GM21447 (cell line): ENCODE results near the gene NTRK3.

Experiments used
- ATAC-seq: cut with Tn5 transposase; IDR thresholded peaks from one replicate; pipeline ENCODE4 v1.9.1; 2021; ENCODE audit not compliant: unreplicated experiment

NTRK3 gene

DNA sequence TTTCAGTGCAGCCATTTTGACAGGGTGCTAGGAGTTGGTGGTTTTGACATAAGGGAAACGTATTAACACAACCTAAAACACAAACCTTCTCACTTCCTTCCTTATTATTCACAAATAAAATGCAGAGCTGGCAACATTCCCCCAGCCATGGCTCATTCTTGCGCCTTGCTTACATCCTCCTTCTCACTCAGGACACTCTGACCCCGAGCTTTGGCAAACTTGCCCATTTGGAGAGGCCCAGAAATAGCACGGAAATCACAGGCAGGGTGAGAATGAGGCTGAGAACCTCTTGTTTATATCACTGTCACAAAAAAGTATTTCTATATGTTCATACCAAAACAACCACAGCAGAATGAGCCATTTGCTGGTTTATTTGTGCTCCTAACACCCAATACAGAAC, 244.3 kb downstream of the NTRK3 start:
- no peak for ATAC-seq

DNA sequence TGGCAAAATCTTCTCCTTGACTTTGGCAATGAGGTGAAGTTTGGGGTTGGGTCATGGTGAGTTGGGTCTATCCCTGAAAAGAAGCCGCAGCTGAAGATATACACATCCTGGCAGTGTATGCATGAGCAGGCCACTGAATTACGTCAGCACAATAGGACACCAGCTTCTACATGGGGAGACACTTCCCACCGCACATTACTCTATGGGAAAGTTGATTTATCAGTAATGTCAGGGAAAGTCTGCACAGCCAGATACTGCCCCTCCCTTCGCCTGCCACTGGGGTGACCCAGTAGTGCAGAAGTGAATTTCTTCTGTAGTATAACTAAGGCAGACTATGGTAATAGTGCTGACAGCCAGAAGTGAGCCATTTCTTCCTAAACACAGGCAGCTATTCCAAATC, 245.0 kb downstream of the NTRK3 start:
- no peak for ATAC-seq

DNA sequence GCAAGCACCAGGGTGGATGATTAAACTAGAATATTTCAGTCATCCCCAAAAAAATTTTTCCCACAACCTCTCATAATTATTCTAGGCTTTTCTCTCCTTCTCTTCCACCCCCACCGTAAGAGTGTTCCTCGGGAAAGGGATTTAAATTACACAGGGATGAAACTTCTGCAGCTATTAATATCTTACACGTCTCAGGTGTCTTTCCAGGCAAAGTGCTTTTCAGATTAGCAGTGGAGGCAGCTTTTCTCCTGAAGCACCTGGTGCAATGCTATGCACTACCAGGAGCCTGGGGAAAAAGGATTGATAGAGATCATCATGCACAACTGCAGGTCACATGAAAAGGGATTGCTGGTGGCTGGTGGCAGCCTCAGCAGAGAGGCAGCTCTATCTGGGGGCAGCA, 250.4 kb downstream of the NTRK3 start:
- ATAC-seq: no peak

GRCh38 chr15:88004399-88004798, 252.1 kb downstream of the NTRK3 start:
- ATAC-seq: no peak

DNA sequence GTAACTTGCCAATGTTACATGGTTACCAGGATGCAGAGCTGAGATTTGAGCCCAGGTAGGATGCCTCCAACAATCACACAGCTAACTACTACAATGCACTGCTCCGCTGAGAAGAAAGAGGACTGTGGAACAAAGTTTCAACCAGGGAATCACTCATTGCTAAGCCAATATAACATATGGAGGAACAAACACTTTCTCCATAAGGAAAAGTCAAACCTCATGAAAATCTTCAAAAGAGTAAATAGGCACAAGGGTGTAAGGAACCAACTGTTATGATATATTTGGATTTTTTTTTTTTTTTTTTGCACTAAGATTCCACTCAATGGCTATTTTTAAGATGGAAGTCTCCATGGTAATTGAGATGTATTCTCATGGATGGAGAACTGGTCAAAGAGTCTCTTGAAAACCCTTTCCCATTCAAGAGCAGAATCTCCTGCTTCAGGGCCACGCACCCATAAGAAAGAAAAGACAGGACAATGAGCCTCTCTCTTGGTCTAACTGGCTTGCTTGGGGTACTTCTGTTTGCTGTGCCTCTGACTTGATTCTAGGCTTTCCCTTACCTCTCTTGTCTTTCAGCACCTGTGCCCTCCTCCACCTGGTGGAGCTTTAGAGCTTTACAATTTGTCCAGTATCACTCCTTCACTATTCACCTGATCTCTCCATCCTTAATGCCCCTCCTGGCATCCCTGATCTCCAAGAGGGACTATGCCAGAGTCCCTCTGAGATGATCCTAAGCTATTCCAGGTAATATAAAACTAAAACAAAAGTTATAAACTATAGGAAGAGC, 252.8 kb downstream of the NTRK3 start:
- no peak for ATAC-seq

- ATAC-seq: no peak
These were observed 253.8 kb downstream of the NTRK3 start for GRCh38 chr15:88002706-88003105.

GRCh38 chr15:87998630-87999029, 257.9 kb downstream of the NTRK3 start:
- ATAC-seq: no peak

GRCh38 chr15:87986776-87987175, 269.8 kb downstream of the NTRK3 start:
- ATAC-seq: no peak

GRCh38 chr15:87985451-87985850, 271.1 kb downstream of the NTRK3 start:
- ATAC-seq: no peak

DNA sequence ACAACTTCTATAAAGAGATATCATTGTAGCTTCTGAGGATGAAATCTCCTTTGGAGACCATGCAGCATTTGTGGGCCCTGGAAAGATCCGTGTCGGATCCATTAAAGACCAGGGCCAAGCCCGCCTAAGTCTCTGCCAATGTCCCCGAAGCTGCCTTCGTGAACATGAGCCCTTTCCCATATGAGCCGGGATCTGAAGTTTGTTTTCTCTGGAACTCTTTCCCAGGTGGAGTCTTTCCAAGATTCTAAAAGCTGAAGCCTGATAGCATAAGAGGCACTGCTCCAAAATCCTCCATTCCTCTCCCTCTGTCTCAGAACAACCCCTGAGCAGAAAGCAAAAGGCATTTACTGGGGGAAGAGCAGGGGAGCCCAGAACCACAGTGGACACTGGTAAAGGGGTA, 274.6 kb downstream of the NTRK3 start:
- ATAC-seq: no peak

DNA sequence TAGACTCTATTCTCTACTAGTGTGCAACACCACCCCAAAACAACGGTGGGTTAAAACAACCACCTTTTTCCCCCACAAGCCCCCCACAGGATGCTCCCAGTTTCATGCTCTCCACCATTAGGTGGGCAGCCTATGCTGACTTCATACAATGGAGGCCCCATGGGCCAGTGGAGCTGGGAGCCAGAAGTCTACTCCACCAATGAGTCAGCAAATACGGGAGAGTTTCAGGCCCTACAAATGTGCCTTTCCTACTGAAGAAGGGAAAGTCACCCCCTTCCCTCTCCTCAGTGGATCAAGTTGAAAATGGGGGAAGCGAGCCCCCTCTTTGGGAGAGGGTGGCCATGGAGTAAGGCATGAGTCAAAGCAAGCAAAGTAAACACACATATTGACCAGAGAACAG, 278.6 kb downstream of the NTRK3 start:
- ATAC-seq: no peak

DNA sequence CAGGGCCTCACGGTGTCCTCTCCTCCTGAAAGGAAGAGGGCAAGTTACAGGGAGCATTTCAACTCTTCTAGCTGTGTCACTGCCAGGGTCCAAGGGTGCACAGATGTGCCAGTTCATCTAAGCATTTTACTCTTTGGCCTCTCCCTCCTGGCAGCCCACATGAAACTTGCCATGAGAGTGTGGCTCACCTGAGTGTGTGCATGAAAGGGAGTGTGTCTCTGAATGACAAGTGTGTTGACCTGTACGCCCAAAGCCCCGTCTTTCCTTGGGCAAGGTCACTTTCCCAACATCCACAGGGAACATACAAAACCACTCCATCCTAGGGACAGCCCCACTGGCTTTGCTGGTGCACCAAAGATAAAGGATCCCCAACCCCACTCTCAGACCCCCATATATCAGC, 280.0 kb downstream of the NTRK3 start:
- ATAC-seq: no peak

DNA sequence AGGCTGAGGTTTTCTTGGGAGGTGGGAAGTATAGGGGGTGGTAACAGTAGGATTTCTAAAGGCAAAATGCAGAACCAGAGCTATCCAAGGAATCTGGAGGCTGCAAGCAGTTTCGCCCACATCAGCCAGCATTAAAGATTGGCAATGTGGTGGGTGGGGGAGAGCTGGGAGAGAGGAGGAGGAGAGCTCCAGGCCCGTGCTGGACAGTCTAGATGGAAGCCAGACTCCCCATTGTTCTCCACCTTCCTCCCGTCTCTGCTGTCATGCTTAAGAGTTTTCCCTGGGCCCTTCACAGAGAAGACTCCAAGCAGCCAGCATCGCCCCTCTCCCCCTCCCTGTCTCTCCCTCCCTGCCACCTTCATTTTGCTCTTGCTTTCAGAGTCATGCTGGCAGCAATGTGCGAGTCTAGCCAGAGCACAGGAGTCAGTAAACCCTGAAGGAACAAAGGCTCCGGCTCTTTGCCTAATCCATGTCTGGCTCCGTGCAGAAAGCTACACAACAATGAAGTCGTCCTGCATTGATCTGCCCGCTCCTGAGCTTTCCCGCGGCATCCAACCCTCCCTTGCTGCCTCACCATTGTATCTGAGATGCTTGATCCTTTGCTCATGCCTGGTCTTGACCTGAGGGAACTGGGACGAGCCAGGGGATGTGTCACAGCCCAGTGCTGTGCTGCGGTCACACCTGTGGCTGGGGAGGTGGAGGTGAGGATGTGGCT, 282.9 kb downstream of the NTRK3 start:
- ATAC-seq: no peak

DNA sequence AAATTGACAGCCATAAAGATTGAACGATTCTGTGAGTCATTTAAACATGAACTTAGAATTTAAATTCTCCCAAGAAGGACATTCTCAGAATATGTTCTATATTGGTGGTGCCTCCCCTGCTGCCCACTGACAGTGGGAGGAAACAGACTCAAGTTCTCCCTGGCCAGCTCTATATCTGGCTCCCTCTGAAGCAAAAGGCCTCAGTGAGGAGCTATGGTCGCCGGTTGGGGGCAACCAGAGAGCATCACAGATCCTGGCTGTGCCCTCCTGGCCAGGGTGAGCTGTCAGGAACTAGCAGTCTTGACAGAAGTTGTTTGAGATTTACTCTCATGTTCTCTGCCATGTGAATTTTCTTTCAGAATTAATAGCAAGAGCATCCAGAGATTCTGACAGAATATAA, 285.5 kb downstream of the NTRK3 start:
- ATAC-seq: no peak

DNA sequence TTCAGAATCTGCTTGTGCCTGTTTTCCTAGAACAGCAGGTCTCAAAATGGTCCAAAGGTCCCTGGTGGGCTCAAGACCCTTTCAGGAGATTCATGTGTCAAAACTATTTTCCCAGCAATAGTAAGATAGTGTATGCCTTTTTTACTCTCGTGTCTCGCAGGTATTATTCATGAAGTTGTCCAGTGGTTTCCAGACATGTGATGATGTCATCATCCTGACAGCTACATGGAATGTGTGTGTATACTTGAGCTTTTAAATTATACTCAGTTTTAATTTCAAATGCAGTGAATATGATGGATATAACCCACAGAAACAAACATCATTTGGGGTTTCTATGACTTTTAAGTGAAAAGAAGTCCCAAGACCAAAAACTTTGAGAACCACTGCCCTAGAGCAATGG, 288.6 kb downstream of the NTRK3 start:
- ATAC-seq: no peak

DNA sequence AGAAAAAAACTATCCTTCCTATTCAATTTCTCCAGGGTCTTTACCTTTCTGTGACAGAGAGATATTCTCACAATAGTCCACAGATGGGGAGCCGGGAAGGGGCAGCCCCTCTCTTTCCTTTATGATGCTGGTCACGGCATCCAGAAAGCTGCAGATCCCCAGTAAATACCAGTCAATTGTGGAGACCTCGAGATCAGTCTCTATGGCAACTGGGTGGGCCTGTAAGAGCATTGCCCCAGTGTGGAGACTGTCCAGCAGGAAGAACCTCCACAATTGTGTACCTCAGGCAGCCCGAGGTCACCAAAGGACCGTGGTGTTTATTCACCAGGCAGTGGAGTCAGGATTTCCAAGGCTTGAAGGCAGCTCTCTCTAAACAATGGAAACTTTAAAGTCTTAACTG, 291.2 kb downstream of the NTRK3 start:
- no peak for ATAC-seq

- no peak for ATAC-seq
These were observed 294.1 kb downstream of the NTRK3 start for GRCh38 chr15:87962428-87962827.

DNA sequence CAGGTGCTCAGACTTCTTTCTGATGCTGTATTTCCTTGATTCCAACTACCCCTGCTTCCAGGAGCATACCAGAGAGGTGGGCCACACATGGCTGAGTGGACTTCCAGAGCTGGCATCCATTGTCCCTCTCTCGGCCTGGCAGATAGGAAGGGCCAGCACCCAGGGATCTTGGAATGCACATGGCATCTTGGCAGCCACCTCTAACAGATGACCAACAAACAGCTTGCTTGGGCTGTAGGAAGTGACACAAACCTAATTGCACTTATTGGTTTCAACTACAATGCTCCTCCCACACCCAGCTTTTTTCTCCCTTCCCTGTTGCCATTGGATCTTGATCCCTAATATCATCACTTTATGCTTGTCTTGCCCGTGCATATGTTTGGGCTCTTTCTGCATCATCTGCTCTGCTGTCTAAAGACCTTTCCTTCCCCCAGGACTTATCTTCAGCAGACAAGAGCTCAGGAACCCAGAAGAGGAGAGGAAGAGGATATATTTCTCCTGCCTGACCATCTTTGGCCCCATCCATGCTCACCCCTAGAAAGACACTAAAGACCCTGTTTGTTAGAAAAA, 294.6 kb downstream of the NTRK3 start:
- ATAC-seq: no peak

GRCh38 chr15:87959662-87960061, 296.9 kb downstream of the NTRK3 start:
- ATAC-seq: no peak

- ATAC-seq: no peak
These were observed 297.5 kb downstream of the NTRK3 start for GRCh38 chr15:87959080-87959479.

GRCh38 chr15:87955284-87955909, 301.1 kb downstream of the NTRK3 start:
- no peak for ATAC-seq

- no peak for ATAC-seq
These were observed 301.7 kb downstream of the NTRK3 start for GRCh38 chr15:87954793-87955192.
